Ovary (tissue), 9 donors: ENCODE measurements around the gene SEC31B. TPM values are rescaled to one million over a fixed set of nuclear protein-coding genes. Genes with fewer than 3 reads are reported as not detected.

Experiments
- DNase-seq, 5 donors: peaks; one replicate each; pipeline ENCODE4 v3.0.0-alpha.2; 2019 to 2020
- H3K27ac ChIP-seq, 2 donors: fragments of 200-600 bp; one replicate each; pipeline versions ENCODE4 v1.5.1 to v1.8.0; 2019 to 2022
- H3K27me3 ChIP-seq: fragments of 200-600 bp; one replicate; pipeline ENCODE4 v1.8.0; 2022
- H3K36me3 ChIP-seq: fragments of 200-600 bp; sonication (generic); one replicate; pipeline ENCODE4 v1.5.1; 2019
- H3K4me1 ChIP-seq: one replicate; pipeline ENCODE4 v1.8.1; 2013; ENCODE audit warnings: mild to moderate bottlenecking, moderate library complexity; ENCODE audit not compliant: insufficient read depth
- H3K4me3 ChIP-seq: fragments of 200-600 bp; sonication (generic); one replicate; pipeline ENCODE4 v1.5.1; 2017
- H3K9me3 ChIP-seq, 2 donors: fragments of 200-600 bp in 1 of 2; sonication (generic) in 1 of 2; one replicate each; pipeline versions ENCODE4 v1.5.1 to v1.8.1; 2013 to 2019; ENCODE audit warnings: mild to moderate bottlenecking in 1 of 2, moderate library complexity in 1 of 2
- EP300 ChIP-seq: sonication (generic); formaldehyde crosslinking; IDR thresholded peaks from one replicate; pipeline ENCODE4 v1.6.1; 2017; ENCODE audit warnings: antibody characterized with exemption
- POLR2A ChIP-seq: fragments of 450-650 bp; IDR thresholded peaks from one replicate; pipeline ENCODE4 v1.6.1; 2017; ENCODE audit warnings: antibody characterized with exemption, mild to moderate bottlenecking, moderate library complexity
- WGBS, 3 donors: extraction: QIAGEN DNeasy Blood & Tissue Kit in 1 of 3; methylation state at CpG; one replicate each; pipeline versions ENCODE4 v1.1.5 to v1.1.7; 2013 to 2017; 5-methylcytosine and 5-hydroxymethylcytosine counted together
- intact Hi-C, 4 donors: fragments of 100-400 bp; cut with DNase I; formaldehyde crosslinking; loops; one replicate each; pipeline versions ENCODE4 v1.11.0 to v1.15.1; 2022 to 2023
- polyA plus RNA-seq, 2 donors: library from polyadenylated mRNA; stranded (reverse); fragments of 200-250 nt in 1 of 2; fragments of 350-450 nt in 1 of 2; fragmentation: Illumina TruSeq in 1 of 2; extraction: RNeasy Lipid Tissue Mini Kit (QIAGEN cat#74804) in 1 of 2; gene quantifications; one replicate each; pipeline ENCODE4 v1.2.3, GENCODE V29; 2013 to 2014
- total RNA-seq, 7 donors: library from RNA; depleted of rRNA in 2 of 7; stranded (reverse); fragments of >200 nt in 2 of 7; fragmentation: NEBNext Ultra II Directional in 3 of 7; extraction: Animal tissue kit (Norgen Biotek cat#: 25700) in 3 of 7; gene quantifications; one replicate each; pipeline versions ENCODE4 v1.1.0 to v1.2.4, GENCODE V29; 2016 to 2023
- TF ChIP-seq, protein P1 (sequence below), 3 donors: fragments of 450-650 bp in 2 of 3; fragments of 200-600 bp in 1 of 3; IDR thresholded peaks; one replicate each; pipeline versions ENCODE4 v1.5.1 to v1.8.0; 2016 to 2022; ENCODE audit warnings: antibody characterized with exemption in 3 of 3, mild to moderate bottlenecking in 1 of 3
- donor health status: DM: no; HTN: no; CAD: no; lungs with moderate emphysema.
- donor health status: DM: no; HTN: no; CAD: no.
- donor health status: Bipolar disorder and iron deficiency.
- donor health status: DM: yes; HTN: yes; CAD: no.
- donor health status: DM: no; HTN: no; CAD: no.
- donor health status: DM: yes; HTN: yes; CAD: no.

SEC31B gene
- total and polyA plus RNA-seq, 9 donors = 6.1 to 14.1 (median 8.3) TPM

DNA sequence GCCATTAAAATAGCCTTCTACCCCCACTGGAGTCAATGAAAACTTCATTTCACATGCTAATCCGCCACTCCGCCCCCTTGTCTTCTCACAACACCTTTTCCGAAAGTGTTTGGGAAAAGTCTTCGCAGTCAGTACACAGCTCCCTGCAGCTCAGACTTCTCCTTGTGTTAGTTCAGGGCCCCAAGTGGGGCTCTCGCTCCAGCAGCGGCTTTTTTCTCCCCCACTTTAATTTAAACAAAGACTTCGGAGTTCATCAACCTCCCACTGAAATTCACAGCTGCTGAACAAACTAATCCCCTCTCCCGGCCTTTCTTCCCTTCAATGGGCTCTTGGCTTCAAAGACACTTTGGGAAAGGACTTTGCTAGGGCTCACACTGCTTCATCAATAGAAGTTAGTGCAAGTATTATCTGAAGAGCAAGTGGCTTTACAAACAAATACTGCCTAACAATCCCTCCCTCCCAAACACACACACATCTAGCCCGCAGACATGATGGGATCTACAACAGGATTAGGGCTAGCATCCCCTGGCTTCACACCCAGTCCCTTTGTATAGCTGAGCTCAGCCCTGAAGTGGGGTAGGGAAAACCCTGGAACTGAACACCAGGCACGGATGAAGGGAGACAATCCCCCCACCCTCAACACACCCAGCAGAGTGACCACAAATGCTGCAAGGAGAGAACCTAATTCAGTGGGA, 33.7 kb downstream of the SEC31B start:
- H3K36me3 ChIP-seq = no peaks in the 10 kb centered on the region
- no peak for TF ChIP-seq EP300
- no peak for TF ChIP-seq POLR2A
- TF ChIP-seq, protein P1, sequence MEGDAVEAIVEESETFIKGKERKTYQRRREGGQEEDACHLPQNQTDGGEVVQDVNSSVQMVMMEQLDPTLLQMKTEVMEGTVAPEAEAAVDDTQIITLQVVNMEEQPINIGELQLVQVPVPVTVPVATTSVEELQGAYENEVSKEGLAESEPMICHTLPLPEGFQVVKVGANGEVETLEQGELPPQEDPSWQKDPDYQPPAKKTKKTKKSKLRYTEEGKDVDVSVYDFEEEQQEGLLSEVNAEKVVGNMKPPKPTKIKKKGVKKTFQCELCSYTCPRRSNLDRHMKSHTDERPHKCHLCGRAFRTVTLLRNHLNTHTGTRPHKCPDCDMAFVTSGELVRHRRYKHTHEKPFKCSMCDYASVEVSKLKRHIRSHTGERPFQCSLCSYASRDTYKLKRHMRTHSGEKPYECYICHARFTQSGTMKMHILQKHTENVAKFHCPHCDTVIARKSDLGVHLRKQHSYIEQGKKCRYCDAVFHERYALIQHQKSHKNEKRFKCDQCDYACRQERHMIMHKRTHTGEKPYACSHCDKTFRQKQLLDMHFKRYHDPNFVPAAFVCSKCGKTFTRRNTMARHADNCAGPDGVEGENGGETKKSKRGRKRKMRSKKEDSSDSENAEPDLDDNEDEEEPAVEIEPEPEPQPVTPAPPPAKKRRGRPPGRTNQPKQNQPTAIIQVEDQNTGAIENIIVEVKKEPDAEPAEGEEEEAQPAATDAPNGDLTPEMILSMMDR (IDR thresholded peaks at IDR 0.05) = no peak

DNA sequence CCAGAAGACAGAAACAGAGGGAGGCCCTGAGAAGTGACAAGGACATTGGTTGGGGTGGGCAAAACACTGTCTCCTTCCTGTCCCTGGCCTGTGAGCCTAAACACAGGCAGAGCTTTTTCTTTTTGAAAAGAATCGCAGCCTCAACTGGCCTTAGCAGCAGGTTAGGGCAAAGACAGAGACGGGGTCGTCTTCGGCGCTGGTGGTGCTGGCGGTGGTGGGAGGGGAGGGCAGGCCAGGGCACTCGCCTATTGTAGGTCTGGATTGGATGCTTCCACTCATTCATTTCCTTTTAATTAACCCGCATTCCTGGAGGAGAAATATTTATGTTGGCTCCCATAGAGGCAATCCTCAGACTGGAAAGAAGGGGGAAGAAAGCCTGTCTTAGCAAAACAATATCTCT, 34.3 kb downstream of the SEC31B start:
- Histone ChIP-seq H3K4me1 (peaks cover 7% of the 10 kb centered on the region), H3K9me3 (no peaks in the 10 kb centered on the region), H3K27me3 (no peaks in the 10 kb centered on the region), H3K4me3 (no peak overlapping the region), H3K27ac (no peak overlapping the region), H3K36me3 (no peaks in the 10 kb centered on the region)
- intact Hi-C loops = no loop called here
- TF ChIP-seq POLR2A (no peak), EP300 (no peak)
- TF ChIP-seq, protein P1 (IDR thresholded peaks at IDR 0.05) = no peak
- no peak for DNase-seq
- WGBS, 3 donors = 66 to 79% (median 77%) methylated on average over 8 of the region's 8 CpGs

More for the DNA sequence above, 33.7 kb downstream of the SEC31B start:
- Histone ChIP-seq H3K4me1 (peaks cover 7% of the 10 kb centered on the region), H3K9me3 (no peaks in the 10 kb centered on the region), H3K4me3 (no peak overlapping the region), H3K27ac (no peak overlapping the region), H3K27me3 (no peaks in the 10 kb centered on the region)
- intact Hi-C loops = no loop called here
- 88% methylated on average over 10 of the region's 10 CpGs for WGBS, 3 donors
- DNase-seq = no peak

DNA sequence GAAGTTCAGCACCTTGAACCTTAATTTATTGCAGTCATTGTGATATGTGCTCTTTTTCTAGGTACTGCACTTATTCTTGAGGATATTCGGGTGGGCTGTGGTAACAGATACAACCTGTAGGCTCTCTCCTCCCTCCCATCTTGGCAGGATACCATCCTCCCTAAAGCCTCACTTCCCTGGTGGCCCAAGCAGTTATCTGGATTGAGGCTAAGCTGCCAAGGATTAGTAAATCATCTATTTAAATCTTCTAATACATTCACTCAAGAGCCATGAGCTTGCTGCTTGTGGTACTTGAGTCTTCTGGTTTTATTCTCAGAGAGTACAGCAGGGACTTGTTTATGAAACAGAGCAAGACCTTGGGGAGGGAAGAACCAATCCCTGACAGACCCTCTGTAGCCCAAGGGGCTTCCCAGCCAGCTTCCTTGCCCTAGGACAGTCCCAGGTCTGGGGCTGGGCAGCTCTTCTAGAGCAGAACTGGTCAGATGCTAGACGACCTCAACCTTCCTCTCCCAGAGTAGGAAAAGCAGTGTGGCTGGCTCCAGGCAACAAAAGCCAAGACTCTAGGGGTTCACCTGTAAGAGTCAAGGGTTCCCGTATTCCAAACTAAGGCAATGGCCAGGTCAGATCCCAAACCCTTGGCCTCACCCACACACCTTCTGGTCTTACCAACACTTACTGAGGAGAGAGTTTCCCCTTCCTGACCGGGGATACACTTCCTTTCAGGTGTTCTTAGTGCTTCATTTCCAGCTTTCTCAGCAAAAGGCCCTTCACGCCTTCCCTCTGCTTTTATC, 35.6 kb downstream of the SEC31B start:
- Histone ChIP-seq H3K4me3 (no peak overlapping the region), H3K4me1 (peaks cover 7% of the 10 kb centered on the region), H3K27me3 (no peaks in the 10 kb centered on the region), H3K27ac (no peak overlapping the region), H3K9me3 (no peaks in the 10 kb centered on the region), H3K36me3 (no peaks in the 10 kb centered on the region)
- 79 to 90% (median 85%) methylated on average over 5 of the region's 5 CpGs for WGBS, 3 donors
- intact Hi-C loops = no loop called here
- DNase-seq = no peak
- TF ChIP-seq, protein P1 (IDR thresholded peaks at IDR 0.05) = no peak
- TF ChIP-seq EP300 (no peak), POLR2A (no peak)

DNA sequence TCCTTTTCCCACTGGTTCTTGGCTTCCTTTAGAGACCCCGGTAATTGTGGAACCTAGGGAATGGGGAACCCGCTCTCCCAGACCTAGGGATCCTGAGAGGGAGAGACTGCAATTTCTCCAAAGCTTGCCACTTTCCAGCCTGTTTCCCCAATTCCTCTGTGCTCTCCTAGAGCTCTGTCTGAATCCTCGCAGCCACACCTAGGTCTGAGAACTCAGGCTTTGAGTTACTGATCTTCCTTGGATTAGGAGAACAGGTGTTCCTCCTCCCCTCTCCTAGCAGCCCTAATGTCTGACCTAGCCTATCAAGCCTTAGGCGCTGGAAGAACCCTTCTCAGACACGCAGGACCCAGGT, 36.9 kb downstream of the SEC31B start:
- Histone ChIP-seq H3K4me3 (no peak overlapping the region), H3K36me3 (no peaks in the 10 kb centered on the region), H3K4me1 (peaks cover 7% of the 10 kb centered on the region), H3K27ac (no peak overlapping the region), H3K27me3 (no peaks in the 10 kb centered on the region), H3K9me3 (no peaks in the 10 kb centered on the region)
- intact Hi-C loops = no loop called here
- no peak for DNase-seq
- TF ChIP-seq POLR2A (no peak), EP300 (no peak)
- TF ChIP-seq, protein P1 (IDR thresholded peaks at IDR 0.05) = no peak
- WGBS, 3 donors = 29% methylated on average over 5 of the region's 5 CpGs
